Neural crest cell (in vitro differentiated cells): ENCODE results near the gene PTPRS. TPM values are rescaled to one million over a fixed set of nuclear protein-coding genes. Genes with fewer than 3 reads are reported as not detected.
"Not testable (repeated sequence)": the region's sequence is repeated elsewhere in the genome, so short reads cannot be mapped to it uniquely, and the experiment has no call there.

Source experiments
- DNase-seq: peaks from one replicate; pipeline ENCODE4 v3.0.0; 2021; ENCODE audit warnings: low read depth, mixed read lengths, low spot score
- H3K27ac Mint-ChIP-seq: one replicate; pipeline ENCODE4 v1.8.0; 2021; ENCODE audit warnings: mild to moderate bottlenecking, mixed read lengths; ENCODE audit not compliant: unreplicated experiment
- H3K27me3 Mint-ChIP-seq: 2 replicates; pipeline ENCODE4 v1.8.0; 2021; ENCODE audit warnings: low read depth, mild to moderate bottlenecking, mixed read lengths
- H3K36me3 Mint-ChIP-seq: 2 replicates; pipeline ENCODE4 v1.8.0; 2021; ENCODE audit warnings: low read depth, mild to moderate bottlenecking, mixed read lengths
- H3K4me1 Mint-ChIP-seq: 2 replicates; pipeline ENCODE4 v1.8.0; 2021; ENCODE audit warnings: mixed read lengths
- H3K4me3 Mint-ChIP-seq: one replicate; pipeline ENCODE4 v1.8.0; 2021; ENCODE audit warnings: mild to moderate bottlenecking, mixed read lengths
- H3K9me3 Mint-ChIP-seq: 2 replicates; pipeline ENCODE4 v1.8.0; 2021; ENCODE audit warnings: mixed read lengths
- total RNA-seq: library from RNA; stranded (reverse); gene quantifications from 2 replicates; pipeline ENCODE4 v1.2.1, GENCODE V29; 2021
- TF ChIP-seq, protein P1 (sequence below): fragments of 200-600 bp; sonication (generic); conservative IDR thresholded peaks from 2 replicates; pipeline ENCODE4 v1.5.0; 2021; ENCODE audit warnings: antibody characterized with exemption, mild to moderate bottlenecking

The PTPRS gene
- total RNA-seq, 1 donor from 2014 or later = 357 TPM

DNA sequence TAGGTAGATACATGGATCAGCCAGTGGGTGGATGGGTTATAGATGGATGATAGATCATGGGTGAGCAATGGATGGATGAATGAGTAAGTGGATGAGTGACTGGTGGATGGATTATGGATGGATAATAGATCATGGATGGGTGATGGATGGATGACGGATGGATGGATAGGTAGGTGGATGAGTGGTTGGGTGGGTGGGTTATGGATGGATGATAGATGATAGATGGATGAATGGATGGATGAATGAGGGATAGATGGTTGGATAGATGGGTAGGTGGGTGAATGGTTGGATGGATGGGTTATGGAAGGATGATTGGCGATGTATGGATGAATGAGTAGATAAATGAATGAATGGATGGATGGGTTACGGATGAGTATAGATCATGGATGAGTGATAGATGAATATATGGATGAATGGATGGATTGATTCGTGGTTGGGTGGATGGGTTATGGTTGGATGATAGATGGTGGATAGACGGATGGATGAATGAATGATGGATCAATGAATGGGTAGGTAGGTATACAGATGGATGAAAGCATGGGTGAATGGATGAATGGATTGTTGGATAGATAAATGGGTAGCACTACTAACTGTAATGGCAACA lies 27.0 kb upstream of the PTPRS start:
- TF ChIP-seq, protein P1, sequence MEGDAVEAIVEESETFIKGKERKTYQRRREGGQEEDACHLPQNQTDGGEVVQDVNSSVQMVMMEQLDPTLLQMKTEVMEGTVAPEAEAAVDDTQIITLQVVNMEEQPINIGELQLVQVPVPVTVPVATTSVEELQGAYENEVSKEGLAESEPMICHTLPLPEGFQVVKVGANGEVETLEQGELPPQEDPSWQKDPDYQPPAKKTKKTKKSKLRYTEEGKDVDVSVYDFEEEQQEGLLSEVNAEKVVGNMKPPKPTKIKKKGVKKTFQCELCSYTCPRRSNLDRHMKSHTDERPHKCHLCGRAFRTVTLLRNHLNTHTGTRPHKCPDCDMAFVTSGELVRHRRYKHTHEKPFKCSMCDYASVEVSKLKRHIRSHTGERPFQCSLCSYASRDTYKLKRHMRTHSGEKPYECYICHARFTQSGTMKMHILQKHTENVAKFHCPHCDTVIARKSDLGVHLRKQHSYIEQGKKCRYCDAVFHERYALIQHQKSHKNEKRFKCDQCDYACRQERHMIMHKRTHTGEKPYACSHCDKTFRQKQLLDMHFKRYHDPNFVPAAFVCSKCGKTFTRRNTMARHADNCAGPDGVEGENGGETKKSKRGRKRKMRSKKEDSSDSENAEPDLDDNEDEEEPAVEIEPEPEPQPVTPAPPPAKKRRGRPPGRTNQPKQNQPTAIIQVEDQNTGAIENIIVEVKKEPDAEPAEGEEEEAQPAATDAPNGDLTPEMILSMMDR = no peak
- H3K27ac Mint-ChIP-seq = no peak overlapping the region
- no peak for DNase-seq
- H3K4me3 Mint-ChIP-seq = no peak overlapping the region
- H3K27me3 Mint-ChIP-seq = peaks cover 5% of the 10 kb centered on the region
- no peaks in the 10 kb centered on the region for H3K36me3 Mint-ChIP-seq
- no peaks in the 10 kb centered on the region for H3K4me1 Mint-ChIP-seq
- H3K9me3 Mint-ChIP-seq = no peaks in the 10 kb centered on the region

- H3K4me1 Mint-ChIP-seq = peaks cover 3% of the 10 kb centered on the region
- no peaks in the 10 kb centered on the region for H3K36me3 Mint-ChIP-seq
- TF ChIP-seq, protein P1 = no peak
- H3K4me3 Mint-ChIP-seq = no peak overlapping the region
- peaks cover 2% of the 10 kb centered on the region for H3K27me3 Mint-ChIP-seq
- H3K9me3 Mint-ChIP-seq = no peaks in the 10 kb centered on the region
- H3K27ac Mint-ChIP-seq = no peak overlapping the region
- no peak for DNase-seq
These were observed 25.3 kb upstream of the PTPRS start for GRCh38 chr19:5365905-5366304.

DNA sequence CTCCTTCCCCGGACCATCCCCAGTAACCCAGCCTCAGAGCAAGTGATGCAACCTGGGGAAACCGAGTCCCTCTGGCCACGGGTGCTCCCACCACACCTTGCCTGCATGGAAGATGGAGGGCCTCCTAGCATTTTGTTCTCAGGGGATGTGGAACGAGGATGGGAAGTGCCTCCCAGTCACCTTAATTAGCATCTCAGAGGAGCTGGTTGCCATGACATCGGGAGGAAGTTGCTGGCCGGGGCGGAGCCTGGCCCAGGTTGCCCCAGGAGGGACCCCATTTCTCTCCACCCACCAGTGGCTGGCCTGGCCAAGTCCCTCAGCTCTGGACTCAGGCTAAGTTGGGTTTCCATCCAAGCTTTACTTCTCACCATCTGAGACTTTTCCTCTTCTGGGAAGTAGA lies 24.1 kb upstream of the PTPRS start:
- Mint-ChIP-seq H3K4me3 (no peak overlapping the region), H3K9me3 (no peaks in the 10 kb centered on the region), H3K27me3 (no peaks in the 10 kb centered on the region), H3K27ac (no peak overlapping the region), H3K36me3 (no peaks in the 10 kb centered on the region), H3K4me1 (peaks cover 3% of the 10 kb centered on the region)
- TF ChIP-seq, protein P1 = no peak
- peak; percentile 22 for DNase-seq

- not testable (repeated sequence) for DNase-seq, H3K36me3 Mint-ChIP-seq, H3K4me3 Mint-ChIP-seq, H3K27ac Mint-ChIP-seq, H3K4me1 Mint-ChIP-seq, H3K9me3 Mint-ChIP-seq
- peaks cover 10% of the 10 kb centered on the region for H3K27me3 Mint-ChIP-seq
These were observed 21.2 kb upstream of the PTPRS start for GRCh38 chr19:5361839-5362238.

DNA sequence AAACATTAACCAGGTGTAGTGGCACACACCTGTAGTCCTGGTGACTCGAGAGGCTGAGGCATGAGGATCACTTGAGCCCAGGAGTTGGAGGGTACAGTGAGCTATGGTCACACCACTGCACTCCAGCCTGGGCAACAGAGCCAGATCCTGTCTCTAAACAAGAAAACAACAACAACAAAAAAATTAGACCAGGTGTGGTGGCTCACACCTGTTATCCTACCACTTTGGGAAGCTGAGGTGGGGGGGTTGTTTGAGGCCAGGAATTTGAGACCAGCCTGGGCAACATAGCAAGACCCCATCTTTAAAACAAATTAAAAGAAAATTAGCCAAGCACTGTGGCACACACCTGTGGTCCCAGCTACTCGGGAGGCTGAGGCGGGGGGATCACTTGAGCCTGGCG lies 20.8 kb upstream of the PTPRS start:
- no peak overlapping the region for H3K4me3 Mint-ChIP-seq
- H3K27me3 Mint-ChIP-seq = peaks cover 11% of the 10 kb centered on the region

More for the DNA sequence above, 20.8 kb upstream of the PTPRS start:
- H3K9me3 Mint-ChIP-seq = no peaks in the 10 kb centered on the region
- peaks cover 3% of the 10 kb centered on the region for H3K4me1 Mint-ChIP-seq
- no peak overlapping the region for H3K27ac Mint-ChIP-seq
- no peak for DNase-seq
- H3K36me3 Mint-ChIP-seq = no peaks in the 10 kb centered on the region
- TF ChIP-seq, protein P1 = no peak
